CD4-positive, alpha-beta T cell treated with Interleukin-6 for 4 hours (primary cell): ENCODE results near the gene ZBTB40.

Source experiments
- DNase-seq: peaks from one replicate; pipeline ENCODE4 v3.0.0-alpha.2; 2020; ENCODE audit warnings: mixed read lengths

Gene ZBTB40

GRCh38 chr1:22451702-22452480, at the start of gene ZBTB40:
TSS of gene ZBTB40 (plus strand) at chr1:22451851. CDS start at chr1:22489949, 38,098 bp downstream.
- peak; percentile 95 for DNase-seq

GRCh38 chr1:22402356-22403053, 49.1 kb upstream of the ZBTB40 start:
- no peak for DNase-seq

DNA sequence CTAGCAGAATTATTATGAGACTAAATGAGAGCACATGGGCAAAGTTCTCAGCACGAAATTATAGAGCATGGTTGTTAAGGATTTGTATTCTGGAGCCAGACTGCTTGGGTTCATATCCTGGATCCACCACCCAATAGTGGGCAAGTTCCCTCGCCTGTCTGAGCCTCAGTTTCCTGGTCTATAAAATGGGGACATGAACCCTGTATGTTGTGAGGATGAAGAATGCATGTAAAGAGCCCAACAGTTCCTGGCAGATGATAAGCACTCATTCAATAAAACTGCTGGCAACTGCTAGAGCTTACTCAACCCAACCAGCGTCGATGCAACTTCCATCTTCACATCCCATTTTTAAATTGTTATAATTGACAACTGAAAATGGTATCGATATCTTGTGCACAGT, 47.2 kb upstream of the ZBTB40 start:
- DNase-seq: no peak

- no peak for DNase-seq
Measured at GRCh38 chr1:22406722-22407495, 44.7 kb upstream of the ZBTB40 start.

DNA sequence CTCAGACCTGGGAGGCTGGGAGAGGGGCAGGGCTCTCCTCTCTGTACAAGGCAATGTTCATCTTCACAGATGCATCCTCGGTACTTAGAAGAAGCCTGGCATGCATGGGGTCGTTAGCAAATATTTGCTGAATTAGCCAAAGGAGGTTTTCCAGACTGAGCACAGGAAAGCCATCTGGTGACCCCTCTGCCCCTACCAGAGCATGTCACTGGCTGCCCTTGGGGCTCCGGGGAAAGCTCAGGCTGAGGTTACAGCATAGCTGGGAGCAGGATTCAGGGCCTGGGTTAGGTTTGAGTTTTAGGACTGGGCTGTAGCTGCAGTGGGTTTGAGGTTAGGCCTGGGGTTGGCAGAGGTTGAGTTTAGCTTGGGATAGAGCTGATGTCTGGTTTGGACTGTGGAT, 43.4 kb upstream of the ZBTB40 start:
- no peak for DNase-seq

GRCh38 chr1:22410401-22410800, 41.2 kb upstream of the ZBTB40 start:
- DNase-seq: no peak

- no peak for DNase-seq
Measured at GRCh38 chr1:22410928-22411495, 40.6 kb upstream of the ZBTB40 start.

GRCh38 chr1:22411589-22411988, 40.1 kb upstream of the ZBTB40 start:
- DNase-seq: no peak

DNA sequence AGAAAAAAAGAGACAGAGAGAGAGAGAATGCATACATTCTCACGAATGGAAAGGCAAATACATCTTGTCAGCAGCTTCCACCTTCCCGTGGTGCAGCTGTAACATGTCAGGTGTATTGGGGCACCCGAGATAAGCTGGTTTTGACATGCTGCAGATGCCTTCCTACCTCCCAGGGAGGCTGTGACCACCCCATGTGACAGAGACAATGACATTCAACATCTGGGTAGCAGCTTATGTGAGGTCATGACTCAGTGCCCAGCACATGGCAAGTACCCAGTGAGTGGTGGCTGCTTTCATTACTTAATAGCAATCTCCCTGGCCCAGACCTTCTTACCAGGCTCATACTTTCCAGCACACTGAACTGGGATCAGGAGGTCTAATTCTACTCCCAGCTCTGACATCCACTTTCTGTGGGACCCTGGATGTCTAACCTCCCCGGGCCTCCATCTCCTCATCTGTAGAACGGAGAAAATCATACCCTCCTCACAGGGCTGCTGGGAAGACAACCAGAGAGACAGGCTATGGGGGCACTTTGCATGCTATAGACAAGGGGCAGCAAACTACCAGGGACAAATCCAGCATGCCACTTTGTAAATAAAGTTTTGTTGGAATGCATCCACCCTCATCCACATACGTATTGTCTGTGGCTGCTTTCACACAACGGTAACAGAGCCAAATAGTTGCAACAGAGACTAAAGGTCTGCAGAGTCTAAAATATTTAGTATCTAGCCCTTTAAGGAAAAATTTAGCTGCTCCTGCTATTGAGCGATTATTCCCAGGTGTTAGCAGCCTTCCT, 38.5 kb upstream of the ZBTB40 start:
- DNase-seq: no peak

- DNase-seq: no peak
Measured at GRCh38 chr1:22413799-22414198, 37.9 kb upstream of the ZBTB40 start.

- DNase-seq: no peak
Measured at GRCh38 chr1:22414244-22414751, 37.4 kb upstream of the ZBTB40 start.

DNA sequence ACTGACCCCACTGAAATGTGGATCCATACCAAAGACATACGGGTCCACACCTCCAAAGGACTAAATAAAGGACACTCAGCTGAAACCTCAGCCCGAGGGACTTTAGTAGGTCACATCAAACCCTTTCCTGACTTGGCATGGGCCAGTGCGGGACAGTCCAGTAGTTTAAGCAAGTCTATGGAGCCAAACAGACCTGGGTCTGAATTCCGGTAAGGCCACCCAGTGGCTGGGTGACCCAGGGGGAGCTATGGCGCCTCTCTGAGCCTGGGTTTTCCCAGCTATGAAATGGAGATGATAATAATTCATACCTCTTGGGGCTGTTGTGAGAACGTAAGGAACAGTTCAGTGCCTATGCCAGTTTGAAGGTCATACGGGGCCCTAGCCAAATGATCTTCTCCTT, 36.2 kb upstream of the ZBTB40 start:
- DNase-seq: no peak

- DNase-seq: peak; percentile 72
Measured at GRCh38 chr1:22416555-22417454, 34.8 kb upstream of the ZBTB40 start.

GRCh38 chr1:22417466-22417865, 34.2 kb upstream of the ZBTB40 start:
- no peak for DNase-seq

- DNase-seq: no peak
Measured at GRCh38 chr1:22418312-22418711, 33.3 kb upstream of the ZBTB40 start.

- DNase-seq: no peak
Measured at GRCh38 chr1:22418933-22419382, 32.7 kb upstream of the ZBTB40 start.

- peak; percentile 62 for DNase-seq
Measured at GRCh38 chr1:22420455-22421053, 31.1 kb upstream of the ZBTB40 start.

DNA sequence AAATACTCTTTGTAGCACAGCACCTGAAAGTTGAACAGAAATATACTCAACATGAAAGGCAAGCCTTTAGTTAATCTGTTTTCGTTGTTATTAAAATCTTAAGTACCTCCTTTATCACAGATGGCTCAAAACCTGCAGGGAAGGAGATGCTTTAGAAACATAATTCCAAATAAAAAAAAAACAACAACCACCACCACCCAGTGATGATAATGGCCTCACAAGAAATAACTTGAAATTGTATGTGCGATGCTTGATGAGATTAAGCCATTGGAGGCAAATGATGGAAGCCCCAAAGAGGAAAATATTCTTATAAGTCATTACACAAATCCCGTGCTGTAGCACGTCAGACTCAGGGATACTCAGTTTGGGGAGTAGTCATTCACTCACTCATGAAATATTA, 24.9 kb upstream of the ZBTB40 start:
- no peak for DNase-seq

DNA sequence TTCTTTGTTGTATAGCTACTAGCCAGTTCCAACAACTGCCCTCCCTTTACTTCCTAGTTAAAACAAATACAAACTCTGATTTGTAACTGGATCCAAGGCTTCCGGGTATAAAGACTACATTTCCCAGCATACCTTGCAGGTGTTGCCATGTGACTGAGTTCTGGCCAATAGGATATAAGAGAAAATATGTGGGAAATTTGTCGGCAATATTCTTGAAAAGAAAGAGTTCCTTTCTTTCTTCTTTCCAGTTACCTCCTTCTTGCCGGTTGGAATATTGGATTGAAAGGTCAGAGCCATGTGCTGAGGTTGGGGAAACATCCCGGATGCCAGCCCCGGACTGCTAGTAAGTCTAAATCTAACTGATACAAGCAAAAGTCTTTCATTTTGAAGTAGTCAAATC, 23.0 kb upstream of the ZBTB40 start:
- peak; percentile 49 for DNase-seq

- DNase-seq: no peak
Measured at GRCh38 chr1:22431965-22432364, 19.7 kb upstream of the ZBTB40 start.

GRCh38 chr1:22434717-22435116, 16.9 kb upstream of the ZBTB40 start:
- DNase-seq: no peak
